ENCODE data around the gene MPST.

The MPST gene

DNA sequence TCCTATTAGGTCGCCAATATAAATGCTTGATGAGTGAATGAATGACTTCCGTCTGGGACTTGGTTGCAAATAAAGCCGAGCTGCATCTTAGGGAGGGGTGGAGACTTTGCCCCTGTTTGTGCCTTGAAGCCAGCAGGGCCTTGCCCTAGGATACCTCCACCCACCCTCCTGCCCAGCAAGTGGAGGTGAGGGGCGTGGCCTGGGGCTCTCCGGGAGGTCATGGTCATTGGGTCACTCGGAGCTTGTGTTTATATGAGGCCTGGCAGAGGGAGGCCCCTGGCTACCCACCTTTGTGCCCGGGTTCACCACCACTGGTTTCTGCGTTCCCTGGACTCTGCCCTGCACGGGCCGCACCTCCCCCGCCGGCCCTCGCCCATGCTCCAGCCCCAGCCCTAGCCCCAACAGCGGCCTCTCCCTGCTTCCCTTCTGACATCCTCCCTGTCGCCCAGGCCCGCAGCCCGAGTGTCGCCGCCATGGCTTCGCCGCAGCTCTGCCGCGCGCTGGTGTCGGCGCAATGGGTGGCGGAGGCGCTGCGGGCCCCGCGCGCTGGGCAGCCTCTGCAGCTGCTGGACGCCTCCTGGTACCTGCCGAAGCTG lies 4.3 kb downstream of the MPST start:
- DNase-seq (ENCODE audit: low read depth), result no peak

- DNase-seq (ENCODE audit: low read depth), result no peak
These were observed 5.0 kb downstream of the MPST start for GRCh38 chr22:37024339-37025157.

- no peak for DNase-seq (ENCODE audit: low read depth)
These were observed 6.0 kb downstream of the MPST start for GRCh38 chr22:37025500-37026070.

DNA sequence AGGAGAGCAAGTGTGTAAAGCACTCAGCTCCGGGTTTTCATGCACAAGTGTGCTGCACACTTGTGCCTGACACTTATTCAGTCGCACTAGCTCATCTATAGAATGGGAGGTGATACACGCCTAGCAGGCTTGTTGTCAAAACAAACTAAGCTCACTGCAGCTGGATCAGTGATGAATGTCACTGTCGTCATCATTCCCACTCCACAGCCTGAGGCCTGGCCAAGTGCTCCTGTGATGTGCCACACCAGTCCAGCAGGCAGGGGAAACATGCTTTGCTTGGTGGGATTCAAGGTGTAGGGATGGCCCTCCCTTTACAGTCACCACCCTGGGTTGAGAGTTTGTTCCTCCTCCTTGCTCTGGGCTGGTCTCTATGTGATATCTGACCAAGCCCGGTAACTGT lies 6.8 kb downstream of the MPST start:
- no peak for DNase-seq (ENCODE audit: low read depth)

DNA sequence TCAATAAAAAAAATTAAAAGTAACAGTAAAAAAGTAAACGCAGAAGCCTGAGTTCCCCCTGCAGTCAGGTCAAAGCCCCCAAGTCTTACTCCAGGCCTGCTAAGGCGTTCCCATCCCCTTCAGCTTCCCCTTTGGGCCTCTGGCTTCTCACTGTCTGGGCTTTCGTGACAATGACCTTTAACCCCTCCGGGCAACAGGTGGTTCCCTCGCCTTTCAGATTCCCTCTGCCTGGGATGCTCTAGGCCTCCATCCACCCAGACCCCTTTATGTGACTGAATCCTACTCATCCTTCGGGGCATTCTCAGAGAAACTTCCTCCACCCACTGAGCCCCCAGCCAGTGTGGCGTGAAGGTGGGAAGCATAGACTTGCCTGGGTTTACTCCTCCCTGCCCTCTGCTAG lies 8.0 kb downstream of the MPST start:
- no peak for DNase-seq (ENCODE audit: low read depth)

GRCh38 chr22:37028692-37029674 lies 9.4 kb downstream of the MPST start:
- DNase-seq (ENCODE audit: low read depth), result no peak

DNA sequence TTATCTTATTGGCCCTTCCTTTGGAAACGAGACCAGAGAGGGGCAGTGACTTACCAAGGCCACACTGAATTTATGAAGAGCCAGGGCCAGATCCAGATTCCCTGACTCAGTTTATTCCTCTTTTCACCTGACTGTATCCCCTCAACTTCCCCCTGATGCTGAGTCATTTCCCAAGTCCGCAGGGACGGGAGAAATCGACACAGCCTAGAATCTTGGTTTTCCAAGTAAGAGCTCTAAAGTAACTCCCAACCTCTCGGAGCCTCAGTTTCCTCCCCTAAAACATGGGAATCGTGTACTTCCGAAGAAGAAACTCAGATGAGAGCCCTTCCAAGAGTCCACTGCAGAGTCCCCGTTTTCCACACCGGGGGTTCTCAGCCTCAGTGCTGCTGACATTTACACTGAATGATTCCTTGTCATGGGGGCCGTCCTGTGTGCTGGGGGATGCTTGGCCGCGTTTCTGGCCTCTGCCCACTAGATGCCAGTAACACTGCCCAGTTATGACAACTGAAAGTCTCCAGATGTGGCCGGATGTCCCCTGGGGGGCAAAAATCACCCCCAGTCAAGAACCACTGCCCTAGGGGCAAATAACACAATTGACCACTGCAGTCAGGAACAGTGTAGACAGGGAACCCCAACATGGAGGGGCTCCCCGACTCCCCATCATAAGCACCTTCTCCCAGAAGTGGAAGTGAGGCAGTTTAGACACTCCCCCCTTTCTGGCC lies 11.2 kb downstream of the MPST start:
- DNase-seq (ENCODE audit: low read depth), result no peak

- DNase-seq (ENCODE audit: low read depth), result no peak
These were observed 12.6 kb downstream of the MPST start for GRCh38 chr22:37032134-37032534.

GRCh38 chr22:37032535-37033460 lies 13.3 kb downstream of the MPST start:
- DNase-seq (ENCODE audit: low read depth), result no peak

GRCh38 chr22:37033605-37034430 lies 14.3 kb downstream of the MPST start:
- no peak for DNase-seq (ENCODE audit: low read depth)

GRCh38 chr22:37036655-37037377 lies 17.3 kb downstream of the MPST start:
- DNase-seq (ENCODE audit: low read depth), result no peak

GRCh38 chr22:37037669-37038068 lies 18.1 kb downstream of the MPST start:
- no peak for DNase-seq (ENCODE audit: low read depth)

GRCh38 chr22:37039466-37039865 lies 19.9 kb downstream of the MPST start:
- DNase-seq (ENCODE audit: low read depth), result no peak

DNA sequence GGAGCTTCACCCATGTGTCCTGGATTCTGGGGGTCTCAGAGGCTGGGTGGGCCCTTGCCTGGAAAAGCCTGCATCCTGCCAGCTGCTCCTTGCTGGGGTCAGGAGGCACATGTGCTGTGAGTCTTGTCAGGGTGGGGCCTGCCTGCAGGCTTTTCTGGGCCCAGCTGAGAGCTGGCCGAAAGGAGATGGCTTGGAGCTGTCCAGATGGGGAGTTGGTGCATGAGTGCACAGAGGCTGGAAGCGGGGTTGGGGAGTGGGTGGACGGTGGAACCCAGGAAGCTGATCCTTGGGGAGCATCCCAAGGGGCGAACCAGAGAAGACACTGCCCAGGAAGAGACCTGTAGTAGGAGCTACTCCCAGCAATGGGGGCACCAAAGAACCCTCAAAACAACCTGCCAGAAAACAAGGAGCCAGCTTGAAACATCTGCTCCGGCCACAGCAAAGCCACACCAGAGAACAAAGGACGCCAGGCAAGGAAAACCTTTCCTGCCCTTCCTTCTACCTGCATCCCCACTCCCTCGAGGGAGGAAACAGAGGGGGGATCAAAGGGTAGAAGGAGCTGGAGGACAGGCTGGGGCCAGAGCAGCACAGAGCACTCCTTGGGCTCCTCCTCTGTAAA lies 23.8 kb downstream of the MPST start:
- DNase-seq (ENCODE audit: low read depth), result no peak

- DNase-seq (ENCODE audit: low read depth), result no peak
These were observed 24.4 kb downstream of the MPST start for GRCh38 chr22:37043828-37044538.

- no peak for DNase-seq (ENCODE audit: low read depth)
These were observed 25.4 kb downstream of the MPST start for GRCh38 chr22:37044634-37045625.

Measured in HS-5 (cell line).